H9 (cell line): Measurements from ENCODE around the gene ARHGEF10L. TPM values are rescaled to one million over a fixed set of nuclear protein-coding genes. Genes with fewer than 3 reads are reported as not detected.

Experiments
- DNase-seq: peaks from one replicate; pipeline ENCODE4 v3.0.0-alpha.2; 2017
- H2AFZ ChIP-seq: one replicate; pipeline ENCODE4 v1.6.1; 2013; ENCODE audit warnings: mild to moderate bottlenecking, low read length, control low read depth, moderate library complexity
- H2AK5ac ChIP-seq: 2 replicates; pipeline ENCODE4 v1.6.1; 2013; ENCODE audit warnings: low read length, control low read depth, mixed read lengths; ENCODE audit not compliant: insufficient read length
- H2BK120ac ChIP-seq: one replicate; pipeline ENCODE4 v1.6.1; 2013; ENCODE audit warnings: low read depth, mild to moderate bottlenecking, low read length, control low read depth, inconsistent platforms; ENCODE audit not compliant: poor library complexity, severe bottlenecking
- H2BK12ac ChIP-seq: 2 replicates; pipeline ENCODE4 v1.6.1; 2013; ENCODE audit warnings: low read length, control low read depth, mixed read lengths, low read depth; ENCODE audit not compliant: insufficient read length
- H2BK15ac ChIP-seq: 2 replicates; pipeline ENCODE4 v1.6.1; 2013; ENCODE audit warnings: low read depth, low read length, control low read depth
- H2BK20ac ChIP-seq: one replicate; pipeline ENCODE4 v1.6.1; 2013; ENCODE audit warnings: low read depth, mild to moderate bottlenecking, low read length, control low read depth, inconsistent platforms; ENCODE audit not compliant: poor library complexity, severe bottlenecking
- H2BK5ac ChIP-seq: 2 replicates; pipeline ENCODE4 v1.6.1; 2013; ENCODE audit warnings: low read length, control low read depth, mixed read lengths; ENCODE audit not compliant: insufficient read length
- H3K14ac ChIP-seq: 2 replicates; pipeline ENCODE4 v1.6.1; 2013; ENCODE audit warnings: low read length, control low read depth; ENCODE audit not compliant: insufficient read depth
- H3K18ac ChIP-seq: 2 replicates; pipeline ENCODE4 v1.6.1; 2013; ENCODE audit warnings: low read depth, mild to moderate bottlenecking, mixed read lengths, low read length, control low read depth; ENCODE audit not compliant: insufficient read length
- H3K23ac ChIP-seq: 2 replicates; pipeline ENCODE4 v1.6.1; 2013; ENCODE audit warnings: low read length, control low read depth, mixed read lengths, low read depth; ENCODE audit not compliant: insufficient read length
- H3K23me2 ChIP-seq: 2 replicates; pipeline ENCODE4 v1.6.1; 2013; ENCODE audit warnings: low read depth, mild to moderate bottlenecking, mixed read lengths, low read length, control low read depth; ENCODE audit not compliant: insufficient read length, poor library complexity, severe bottlenecking
- H3K27ac ChIP-seq: 2 replicates; pipeline ENCODE4 v1.5.1; 2013; ENCODE audit warnings: low read length, control low read depth, mixed read lengths, low read depth; ENCODE audit not compliant: insufficient read length
- H3K27me3 ChIP-seq: 2 replicates; pipeline ENCODE4 v1.6.1; 2013; ENCODE audit warnings: low read length, control low read depth, inconsistent platforms; ENCODE audit not compliant: insufficient read depth
- H3K4ac ChIP-seq: 2 replicates; pipeline ENCODE4 v1.6.1; 2013; ENCODE audit warnings: low read depth, mild to moderate bottlenecking, control low read depth, inconsistent platforms, low read length, moderate library complexity
- H3K4me1 ChIP-seq: 2 replicates; pipeline ENCODE4 v1.6.1; 2013; ENCODE audit warnings: low read length, control low read depth, inconsistent platforms; ENCODE audit not compliant: insufficient read depth
- H3K4me2 ChIP-seq: 2 replicates; pipeline ENCODE4 v1.6.1; 2013; ENCODE audit warnings: low read length, control low read depth, mixed read lengths; ENCODE audit not compliant: insufficient read length, insufficient read depth
- H3K56ac ChIP-seq: 2 replicates; pipeline ENCODE4 v1.6.1; 2013; ENCODE audit warnings: low read depth, mild to moderate bottlenecking, mixed read lengths, low read length, control low read depth; ENCODE audit not compliant: insufficient read length
- H3K79me1 ChIP-seq: 2 replicates; pipeline ENCODE4 v1.6.1; 2013; ENCODE audit warnings: low read depth, mild to moderate bottlenecking, moderate library complexity, low read length, control low read depth, inconsistent platforms; ENCODE audit not compliant: insufficient read depth, poor library complexity, severe bottlenecking
- H3K79me2 ChIP-seq: 2 replicates; pipeline ENCODE4 v1.6.1; 2013; ENCODE audit warnings: low read length, control low read depth, inconsistent platforms; ENCODE audit not compliant: insufficient read depth
- H3K9ac ChIP-seq: 2 replicates; pipeline ENCODE4 v1.6.1; 2013; ENCODE audit warnings: low read length, control low read depth, mixed read lengths; ENCODE audit not compliant: insufficient read length; ENCODE audit errors: extremely low read depth
- H3K9me3 ChIP-seq: one replicate; pipeline ENCODE4 v1.6.1; 2013; ENCODE audit warnings: low read depth, low read length, inconsistent platforms; ENCODE audit not compliant: control insufficient read depth
- H3T11ph ChIP-seq: one replicate; pipeline ENCODE4 v1.6.1; 2013; ENCODE audit warnings: mild to moderate bottlenecking, low read length, control low read depth, inconsistent platforms
- H4K20me1 ChIP-seq: one replicate; pipeline ENCODE4 v1.6.1; 2013; ENCODE audit not compliant: control insufficient read depth, insufficient read length, insufficient read depth
- H4K5ac ChIP-seq: 2 replicates; pipeline ENCODE4 v1.6.1; 2013; ENCODE audit warnings: low read depth, mild to moderate bottlenecking, mixed read lengths, low read length, control low read depth; ENCODE audit not compliant: insufficient read length
- H4K8ac ChIP-seq: replicated peaks from 2 replicates; pipeline ENCODE4 v1.6.1; 2013; ENCODE audit warnings: low read length, control low read depth, mixed read lengths, low read depth; ENCODE audit not compliant: insufficient read length
- H4K91ac ChIP-seq: 2 replicates; pipeline ENCODE4 v1.6.1; 2013; ENCODE audit warnings: low read depth, mild to moderate bottlenecking, moderate library complexity, mixed read lengths, low read length, control low read depth; ENCODE audit not compliant: insufficient read length
- H3K27ac Mint-ChIP-seq, 3 experiments: 2 replicates in 2 of 3; 3 replicates in 1 of 3; pipeline ENCODE4 v1.8.0; 2020 to 2021; ENCODE audit warnings: mixed read lengths in 3 of 3, mild to moderate bottlenecking in 1 of 3, moderate library complexity in 1 of 3
- H3K27me3 Mint-ChIP-seq: 2 replicates; pipeline ENCODE4 v1.8.0; 2021; ENCODE audit warnings: low read depth, mild to moderate bottlenecking, moderate library complexity, mixed read lengths
- H3K36me3 Mint-ChIP-seq, 3 experiments: 2 replicates in 2 of 3; 3 replicates in 1 of 3; pipeline ENCODE4 v1.8.0; 2020 to 2021; ENCODE audit warnings: low read depth in 3 of 3, mixed read lengths in 3 of 3; ENCODE audit not compliant: insufficient read depth in 1 of 3
- H3K4me1 Mint-ChIP-seq, 2 experiments: 2 replicates each; pipeline ENCODE4 v1.8.0; 2020; ENCODE audit warnings: mixed read lengths in 2 of 2
- H3K4me3 Mint-ChIP-seq, 2 experiments: 2 replicates in 1 of 2; 3 replicates in 1 of 2; pipeline ENCODE4 v1.8.0; 2020 to 2021; ENCODE audit warnings: mild to moderate bottlenecking in 2 of 2, mixed read lengths in 2 of 2, moderate library complexity in 1 of 2
- H3K9me3 Mint-ChIP-seq, 2 experiments: 2 replicates in 1 of 2; 3 replicates in 1 of 2; pipeline ENCODE4 v1.8.0; 2020; ENCODE audit warnings: mild to moderate bottlenecking in 2 of 2, mixed read lengths in 2 of 2, moderate library complexity in 1 of 2
- WGBS: extraction: QIAGEN DNeasy Blood & Tissue Kit; methylation state at CpG from one replicate; pipeline ENCODE4 v1.1.7; 2013; ENCODE audit warnings: missing lambda C conversion rate, low lambda C conversion rate, mixed read lengths; ENCODE audit not compliant: insufficient read length; ENCODE audit errors: extremely low coverage; 5-methylcytosine and 5-hydroxymethylcytosine counted together
- total RNA-seq: library from RNA; stranded (reverse); gene quantifications from 2 replicates; pipeline ENCODE4 v1.2.1, GENCODE V29; 2021
- TF ChIP-seq, protein P1 (sequence below): fragments of 200-600 bp; sonication (generic); conservative IDR thresholded peaks from 3 replicates; pipeline ENCODE4 v1.8.0; 2021; ENCODE audit warnings: antibody characterized with exemption, mild to moderate bottlenecking

ARHGEF10L gene
- total RNA-seq, 1 experiment from 2014 or later = 20.2 TPM

- H2BK15ac ChIP-seq = no peak overlapping the region
- H4K91ac ChIP-seq = no peak overlapping the region
- DNase-seq = no peak
- H3K9me3 ChIP-seq = no peaks in the 10 kb centered on the region
- H3K27me3 Mint-ChIP-seq = no peaks in the 10 kb centered on the region
- no peaks in the 10 kb centered on the region for H3K79me1 ChIP-seq
- no peaks in the 10 kb centered on the region for H4K20me1 ChIP-seq
- WGBS = no CpG with 5 or more reads among the region's 3 CpGs
- TF ChIP-seq, protein P1, sequence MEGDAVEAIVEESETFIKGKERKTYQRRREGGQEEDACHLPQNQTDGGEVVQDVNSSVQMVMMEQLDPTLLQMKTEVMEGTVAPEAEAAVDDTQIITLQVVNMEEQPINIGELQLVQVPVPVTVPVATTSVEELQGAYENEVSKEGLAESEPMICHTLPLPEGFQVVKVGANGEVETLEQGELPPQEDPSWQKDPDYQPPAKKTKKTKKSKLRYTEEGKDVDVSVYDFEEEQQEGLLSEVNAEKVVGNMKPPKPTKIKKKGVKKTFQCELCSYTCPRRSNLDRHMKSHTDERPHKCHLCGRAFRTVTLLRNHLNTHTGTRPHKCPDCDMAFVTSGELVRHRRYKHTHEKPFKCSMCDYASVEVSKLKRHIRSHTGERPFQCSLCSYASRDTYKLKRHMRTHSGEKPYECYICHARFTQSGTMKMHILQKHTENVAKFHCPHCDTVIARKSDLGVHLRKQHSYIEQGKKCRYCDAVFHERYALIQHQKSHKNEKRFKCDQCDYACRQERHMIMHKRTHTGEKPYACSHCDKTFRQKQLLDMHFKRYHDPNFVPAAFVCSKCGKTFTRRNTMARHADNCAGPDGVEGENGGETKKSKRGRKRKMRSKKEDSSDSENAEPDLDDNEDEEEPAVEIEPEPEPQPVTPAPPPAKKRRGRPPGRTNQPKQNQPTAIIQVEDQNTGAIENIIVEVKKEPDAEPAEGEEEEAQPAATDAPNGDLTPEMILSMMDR = no peak
- no peak overlapping the region for H2BK5ac ChIP-seq
- no peak overlapping the region for H4K5ac ChIP-seq
- H3K18ac ChIP-seq = no peak overlapping the region
- no peak overlapping the region for H4K8ac ChIP-seq
- H2AK5ac ChIP-seq = no peak overlapping the region
- no peak overlapping the region for H3K23ac ChIP-seq
- H3K27ac Mint-ChIP-seq = peak overlapping the region; percentile 59 to 81 (median 78); a peak in 4 of 7 replicates
- no peak overlapping the region for H2BK20ac ChIP-seq
- H3K9me3 Mint-ChIP-seq = no peaks in the 10 kb centered on the region
- H3K4me2 ChIP-seq = no peak overlapping the region
- no peak overlapping the region; the same call in 1 of the 2 replicates for H3K14ac ChIP-seq
- H2BK12ac ChIP-seq = no peak overlapping the region
- H3K23me2 ChIP-seq = no peaks in the 10 kb centered on the region
- peaks cover 0 to 3% (median 0%) of the 10 kb centered on the region in 3 experiments; a peak in 2 of 7 replicates for H3K36me3 Mint-ChIP-seq
- no peak overlapping the region for H3K56ac ChIP-seq
- no peak overlapping the region for H2AFZ ChIP-seq
- H3K9ac ChIP-seq = no peak overlapping the region
- H3K4me1 Mint-ChIP-seq = peaks cover 68 to 91% of the 10 kb centered on the region in 2 experiments
- peaks cover 5% of the 10 kb centered on the region; the same call in 1 of the 2 replicates for H3K79me2 ChIP-seq
- H3K4me1 ChIP-seq = peaks cover 24% of the 10 kb centered on the region; the same call in 1 of the 2 replicates
- H2BK120ac ChIP-seq = no peak overlapping the region
- H3K27me3 ChIP-seq = no peaks in the 10 kb centered on the region
- H3T11ph ChIP-seq = no peak overlapping the region
- H3K4ac ChIP-seq = no peak overlapping the region
- H3K27ac ChIP-seq = no peak overlapping the region
- H3K4me3 Mint-ChIP-seq = no peak overlapping the region
Observed at GRCh38 chr1:17558541-17558940, 19.0 kb downstream of the ARHGEF10L start.
